Measurements from ENCODE around the gene PPP1R18. TPM values are rescaled to one million over a fixed set of nuclear protein-coding genes. Genes with fewer than 3 reads are reported as not detected.

Gene PPP1R18
- total RNA-seq, 4 donors from 2014 or later, result 15.4 to 114 (median 18.2) TPM

DNA sequence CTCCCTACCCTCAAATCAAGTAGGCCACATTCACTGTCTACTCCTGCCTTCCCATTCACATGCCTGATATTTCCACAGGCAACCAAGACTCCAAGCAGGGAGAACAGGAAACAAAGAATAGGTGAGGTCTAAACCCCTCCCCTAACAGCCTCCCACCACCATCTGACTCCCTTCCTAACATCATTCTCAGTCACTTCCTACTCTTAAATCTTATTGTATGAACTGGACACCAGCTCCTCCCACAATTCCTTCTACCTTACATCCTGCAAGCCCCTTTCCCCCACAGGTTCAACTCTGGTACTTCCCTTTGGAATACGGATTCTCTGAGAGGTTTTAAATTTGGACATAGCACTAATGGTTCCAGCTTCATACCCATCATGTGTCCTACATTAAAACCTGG lies 40.5 kb downstream of the PPP1R18 start:
- intact Hi-C loops (cut with DNase I; ENCODE audit: low total_unique reads), result no loop called here

DNA sequence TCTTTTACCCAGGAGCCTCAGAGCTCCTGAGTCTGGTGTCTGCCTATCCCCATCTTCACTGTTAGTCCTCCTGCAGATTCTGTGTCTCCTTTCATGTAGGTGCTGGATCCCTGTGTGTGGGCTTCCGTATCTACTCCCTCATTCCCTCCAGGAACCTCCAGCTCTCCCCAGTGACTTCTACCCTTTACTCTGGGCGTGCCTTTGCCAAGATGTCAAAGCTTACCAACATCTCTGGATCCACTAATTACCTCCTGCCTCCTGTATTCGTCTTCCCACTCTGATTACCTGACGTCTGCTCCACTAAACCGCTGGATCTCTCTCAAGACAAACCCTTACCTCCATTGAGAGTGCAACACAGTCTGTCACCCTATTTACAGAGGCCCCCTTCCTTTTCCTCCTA lies 41.7 kb downstream of the PPP1R18 start:
- no peak for TF ChIP-seq POLR2A (IDR thresholded peaks at IDR 0.05)
- no peak for TF ChIP-seq CTCF (IDR thresholded peaks at IDR 0.05)
- no peaks in the 10 kb centered on the region for H3K36me3 ChIP-seq
- no peaks in the 10 kb centered on the region for H3K27me3 ChIP-seq
- peaks cover 4 to 6% of the 10 kb centered on the region in 2 donors for H3K4me1 ChIP-seq
- no peak for DNase-seq
- no peak overlapping the region for H3K4me3 ChIP-seq
- intact Hi-C loops (cut with DNase I; ENCODE audit: low total_unique reads), result no loop called here
- no peaks in the 10 kb centered on the region for H3K9me3 ChIP-seq
- no peak overlapping the region for H3K27ac ChIP-seq

More for the DNA sequence above, 40.5 kb downstream of the PPP1R18 start:
- Histone ChIP-seq H3K27ac (peak overlapping the region; percentile 92 to 95), H3K9me3 (no peaks in the 10 kb centered on the region), H3K4me1 (peaks cover 4 to 6% of the 10 kb centered on the region in 2 donors), H3K27me3 (no peaks in the 10 kb centered on the region), H3K4me3 (no peak overlapping the region), H3K36me3 (no peaks in the 10 kb centered on the region)
- TF ChIP-seq CTCF (IDR thresholded peaks at IDR 0.05) (no peak), POLR2A (IDR thresholded peaks at IDR 0.05) (no peak)
- no peak for DNase-seq

GRCh38 chr6:30643656-30644055 lies 42.8 kb downstream of the PPP1R18 start:
- Histone ChIP-seq H3K27ac (no peak overlapping the region), H3K4me1 (peaks cover 4 to 6% of the 10 kb centered on the region in 2 donors), H3K36me3 (no peaks in the 10 kb centered on the region), H3K4me3 (no peak overlapping the region), H3K9me3 (no peaks in the 10 kb centered on the region), H3K27me3 (no peaks in the 10 kb centered on the region)
- DNase-seq, result no peak
- intact Hi-C loops (cut with DNase I; ENCODE audit: low total_unique reads), result no loop called here
- TF ChIP-seq CTCF (IDR thresholded peaks at IDR 0.05) (no peak), POLR2A (IDR thresholded peaks at IDR 0.05) (no peak)

GRCh38 chr6:30641048-30641447 lies 45.4 kb downstream of the PPP1R18 start:
- no peak for DNase-seq
- no peaks in the 10 kb centered on the region for H3K36me3 ChIP-seq
- no peak for TF ChIP-seq POLR2A (IDR thresholded peaks at IDR 0.05)
- TF ChIP-seq CTCF (IDR thresholded peaks at IDR 0.05), result no peak
- H3K4me3 ChIP-seq, result no peak overlapping the region
- no peak overlapping the region for H3K27ac ChIP-seq
- no peaks in the 10 kb centered on the region for H3K27me3 ChIP-seq
- no peaks in the 10 kb centered on the region for H3K4me1 ChIP-seq
- H3K9me3 ChIP-seq, result no peaks in the 10 kb centered on the region
- intact Hi-C loops (cut with DNase I; ENCODE audit: low total_unique reads), result no loop called here

DNA sequence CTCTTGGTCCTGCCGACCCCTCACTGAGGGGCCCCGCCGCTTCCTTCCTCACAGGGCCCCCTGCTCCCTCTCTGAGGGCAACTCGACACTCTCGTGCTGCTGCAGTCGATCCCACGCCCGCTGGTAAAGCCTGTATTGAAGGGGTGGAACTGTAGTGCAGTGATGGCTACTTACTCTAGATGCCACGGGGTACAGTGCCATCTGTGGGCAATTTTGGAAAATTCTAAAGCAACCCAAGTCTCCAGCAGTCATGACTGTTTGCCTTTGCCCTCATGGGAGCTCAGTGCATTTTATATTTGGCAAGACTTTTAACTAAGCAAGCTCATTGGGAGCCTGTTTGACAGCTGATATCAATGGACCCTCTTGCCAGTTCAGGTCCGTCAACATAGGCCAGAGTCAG lies 46.0 kb downstream of the PPP1R18 start:
- H3K4me1 ChIP-seq, result no peaks in the 10 kb centered on the region
- H3K4me3 ChIP-seq, result no peak overlapping the region
- no peaks in the 10 kb centered on the region for H3K9me3 ChIP-seq
- intact Hi-C loops (cut with DNase I; ENCODE audit: low total_unique reads), result no loop called here
- H3K27me3 ChIP-seq, result no peaks in the 10 kb centered on the region
- H3K36me3 ChIP-seq, result no peaks in the 10 kb centered on the region
- DNase-seq, result no peak
- TF ChIP-seq POLR2A (IDR thresholded peaks at IDR 0.05), result no peak
- no peak for TF ChIP-seq CTCF (IDR thresholded peaks at IDR 0.05)
- no peak overlapping the region for H3K27ac ChIP-seq

All from uterus (tissue), 4 donors.